Stomach smooth muscle (tissue), 2 donors: ENCODE measurements around the gene LSM11.
A peak's percentile ranks its signal among the peaks of the same experiment; 100 is the strongest.

Experiments used
- H3K27ac ChIP-seq: one replicate; pipeline ENCODE4 v1.7.0; 2013; ENCODE audit warnings: mild to moderate bottlenecking, low read length, inconsistent platforms
- H3K27me3 ChIP-seq, 2 donors: one replicate each; pipeline ENCODE4 v1.7.0; 2013; ENCODE audit warnings: low read length in 2 of 2; ENCODE audit not compliant: insufficient read depth in 2 of 2, control insufficient read depth in 1 of 2
- H3K36me3 ChIP-seq, 2 donors: one replicate each; pipeline ENCODE4 v1.7.0; 2013; ENCODE audit warnings: low read length in 2 of 2; ENCODE audit not compliant: control insufficient read depth in 2 of 2, insufficient read depth in 2 of 2
- H3K4me1 ChIP-seq: one replicate; pipeline ENCODE4 v1.7.0; 2013; ENCODE audit warnings: low read length; ENCODE audit not compliant: control insufficient read depth, insufficient read depth
- H3K4me3 ChIP-seq, 2 donors: one replicate each; pipeline ENCODE4 v1.7.0; 2013; ENCODE audit warnings: low read length in 2 of 2
- H3K9ac ChIP-seq, 2 donors: one replicate each; pipeline ENCODE4 v1.7.0; 2013; ENCODE audit warnings: low read length in 2 of 2, mild to moderate bottlenecking in 1 of 2
- H3K9me3 ChIP-seq, 2 donors: one replicate each; pipeline ENCODE4 v1.7.0; 2013; ENCODE audit warnings: low read length in 2 of 2; ENCODE audit not compliant: control insufficient read depth in 2 of 2
- donor health status: healthy.
- donor health status: Pancreatic carcinoma.

Gene LSM11

GRCh38 chr5:157748760-157749461 lies 5.4 kb downstream of the LSM11 start:
- no peak overlapping the region for H3K9ac ChIP-seq
- peaks cover 12% of the 10 kb centered on the region for H3K4me1 ChIP-seq
- no peak overlapping the region for H3K4me3 ChIP-seq
- H3K36me3 ChIP-seq, result peaks cover 9 to 13% of the 10 kb centered on the region in 2 donors
- H3K27ac ChIP-seq, result peak overlapping the region; percentile 53
- H3K9me3 ChIP-seq, result no peaks in the 10 kb centered on the region
- no peaks in the 10 kb centered on the region for H3K27me3 ChIP-seq

GRCh38 chr5:157749462-157749799 lies 5.9 kb downstream of the LSM11 start:
- Histone ChIP-seq H3K9ac (no peak overlapping the region), H3K4me1 (peaks cover 12% of the 10 kb centered on the region), H3K27me3 (no peaks in the 10 kb centered on the region), H3K9me3 (no peaks in the 10 kb centered on the region), H3K4me3 (no peak overlapping the region), H3K36me3 (peaks cover 9 to 15% of the 10 kb centered on the region in 2 donors), H3K27ac (no peak overlapping the region)

- no peaks in the 10 kb centered on the region for H3K27me3 ChIP-seq
- peaks cover 17 to 22% of the 10 kb centered on the region in 2 donors for H3K36me3 ChIP-seq
- H3K9ac ChIP-seq, result no peak overlapping the region
- H3K27ac ChIP-seq, result no peak overlapping the region
- H3K4me1 ChIP-seq, result peaks cover 5% of the 10 kb centered on the region
- H3K9me3 ChIP-seq, result no peaks in the 10 kb centered on the region
- H3K4me3 ChIP-seq, result no peak overlapping the region
Measured at GRCh38 chr5:157750320-157750719, 6.8 kb downstream of the LSM11 start.

- H3K36me3 ChIP-seq, result peaks cover 21 to 38% of the 10 kb centered on the region in 2 donors
- H3K4me1 ChIP-seq, result no peaks in the 10 kb centered on the region
- H3K27ac ChIP-seq, result no peak overlapping the region
- no peaks in the 10 kb centered on the region for H3K9me3 ChIP-seq
- no peak overlapping the region for H3K4me3 ChIP-seq
- H3K27me3 ChIP-seq, result no peaks in the 10 kb centered on the region
- no peak overlapping the region for H3K9ac ChIP-seq
Measured at GRCh38 chr5:157756122-157756521, 12.6 kb downstream of the LSM11 start.

- H3K36me3 ChIP-seq, result peaks cover 16 to 26% of the 10 kb centered on the region in 2 donors
- H3K9me3 ChIP-seq, result no peaks in the 10 kb centered on the region
- H3K4me3 ChIP-seq, result no peak overlapping the region
- H3K27me3 ChIP-seq, result no peaks in the 10 kb centered on the region
- H3K9ac ChIP-seq, result no peak overlapping the region
- peaks cover 6% of the 10 kb centered on the region for H3K4me1 ChIP-seq
- no peak overlapping the region for H3K27ac ChIP-seq
Measured at GRCh38 chr5:157758706-157759105, 15.2 kb downstream of the LSM11 start.

- H3K9me3 ChIP-seq, result no peaks in the 10 kb centered on the region
- H3K27ac ChIP-seq, result no peak overlapping the region
- no peaks in the 10 kb centered on the region for H3K27me3 ChIP-seq
- peaks cover 0 to 5% of the 10 kb centered on the region in 2 donors for H3K36me3 ChIP-seq
- no peak overlapping the region for H3K4me3 ChIP-seq
- H3K9ac ChIP-seq, result no peak overlapping the region
- H3K4me1 ChIP-seq, result peaks cover 6% of the 10 kb centered on the region
Measured at GRCh38 chr5:157761690-157762621, 18.4 kb downstream of the LSM11 start.

GRCh38 chr5:157764531-157764930 lies 21.0 kb downstream of the LSM11 start:
- Histone ChIP-seq H3K9ac (no peak overlapping the region), H3K4me3 (no peak overlapping the region), H3K27me3 (no peaks in the 10 kb centered on the region), H3K27ac (no peak overlapping the region), H3K4me1 (peaks cover 6% of the 10 kb centered on the region), H3K36me3 (peaks cover 0 to 3% of the 10 kb centered on the region in 2 donors), H3K9me3 (no peaks in the 10 kb centered on the region)

GRCh38 chr5:157766442-157766841 lies 22.9 kb downstream of the LSM11 start:
- Histone ChIP-seq H3K4me1 (peaks cover 6% of the 10 kb centered on the region), H3K27ac (no peak overlapping the region), H3K36me3 (no peaks in the 10 kb centered on the region), H3K27me3 (no peaks in the 10 kb centered on the region), H3K4me3 (no peak overlapping the region), H3K9me3 (no peaks in the 10 kb centered on the region), H3K9ac (no peak overlapping the region)

GRCh38 chr5:157766902-157767301 lies 23.4 kb downstream of the LSM11 start:
- Histone ChIP-seq H3K4me1 (peaks cover 6% of the 10 kb centered on the region), H3K27me3 (no peaks in the 10 kb centered on the region), H3K4me3 (no peak overlapping the region), H3K36me3 (no peaks in the 10 kb centered on the region), H3K27ac (no peak overlapping the region), H3K9me3 (no peaks in the 10 kb centered on the region), H3K9ac (no peak overlapping the region)

- H3K27ac ChIP-seq, result no peak overlapping the region
- no peak overlapping the region for H3K9ac ChIP-seq
- H3K36me3 ChIP-seq, result no peaks in the 10 kb centered on the region
- H3K27me3 ChIP-seq, result no peaks in the 10 kb centered on the region
- no peak overlapping the region for H3K4me3 ChIP-seq
- H3K9me3 ChIP-seq, result no peaks in the 10 kb centered on the region
- H3K4me1 ChIP-seq, result no peaks in the 10 kb centered on the region
Measured at GRCh38 chr5:157767689-157768088, 24.2 kb downstream of the LSM11 start.

- Histone ChIP-seq H3K4me1 (no peaks in the 10 kb centered on the region), H3K27ac (no peak overlapping the region), H3K9ac (no peak overlapping the region), H3K9me3 (no peaks in the 10 kb centered on the region), H3K4me3 (no peak overlapping the region), H3K36me3 (no peaks in the 10 kb centered on the region), H3K27me3 (no peaks in the 10 kb centered on the region)
Measured at GRCh38 chr5:157770665-157771064, 27.2 kb downstream of the LSM11 start.
